GM12872 (cell line): ENCODE data around the gene PARD6A.

Experiments
- TF ChIP-seq, protein P1 (sequence below): IDR thresholded peaks from 3 replicates; pipeline ENCODE4 v1.5.1; 2011; ENCODE audit warnings: low read depth, mild to moderate bottlenecking, low read length, moderate library complexity; ENCODE audit not compliant: insufficient read depth

Gene PARD6A

GRCh38 chr16:67669499-67670101 is 8.8 kb downstream of the PARD6A start:
- TF ChIP-seq, protein P1, sequence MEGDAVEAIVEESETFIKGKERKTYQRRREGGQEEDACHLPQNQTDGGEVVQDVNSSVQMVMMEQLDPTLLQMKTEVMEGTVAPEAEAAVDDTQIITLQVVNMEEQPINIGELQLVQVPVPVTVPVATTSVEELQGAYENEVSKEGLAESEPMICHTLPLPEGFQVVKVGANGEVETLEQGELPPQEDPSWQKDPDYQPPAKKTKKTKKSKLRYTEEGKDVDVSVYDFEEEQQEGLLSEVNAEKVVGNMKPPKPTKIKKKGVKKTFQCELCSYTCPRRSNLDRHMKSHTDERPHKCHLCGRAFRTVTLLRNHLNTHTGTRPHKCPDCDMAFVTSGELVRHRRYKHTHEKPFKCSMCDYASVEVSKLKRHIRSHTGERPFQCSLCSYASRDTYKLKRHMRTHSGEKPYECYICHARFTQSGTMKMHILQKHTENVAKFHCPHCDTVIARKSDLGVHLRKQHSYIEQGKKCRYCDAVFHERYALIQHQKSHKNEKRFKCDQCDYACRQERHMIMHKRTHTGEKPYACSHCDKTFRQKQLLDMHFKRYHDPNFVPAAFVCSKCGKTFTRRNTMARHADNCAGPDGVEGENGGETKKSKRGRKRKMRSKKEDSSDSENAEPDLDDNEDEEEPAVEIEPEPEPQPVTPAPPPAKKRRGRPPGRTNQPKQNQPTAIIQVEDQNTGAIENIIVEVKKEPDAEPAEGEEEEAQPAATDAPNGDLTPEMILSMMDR, result no peak

DNA sequence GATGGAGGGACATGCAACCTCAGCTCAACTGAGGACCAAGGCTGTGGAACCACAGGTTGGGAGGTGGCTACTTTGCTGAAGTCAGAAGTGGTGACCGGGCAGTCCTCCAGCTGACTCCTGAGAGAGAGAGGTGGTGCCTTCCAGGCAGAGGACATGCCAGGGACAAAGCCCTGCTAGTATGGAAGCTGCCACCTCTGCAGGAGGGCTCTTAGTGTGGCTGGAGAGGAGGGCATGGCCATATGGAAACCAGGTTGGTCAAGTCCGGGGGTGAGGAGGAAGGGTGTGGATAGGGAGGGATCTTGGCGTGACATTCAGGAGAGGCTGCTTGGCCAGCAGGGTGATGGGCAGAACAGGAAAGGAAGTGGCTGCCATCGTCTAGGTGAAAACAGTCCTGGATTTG is 11.5 kb downstream of the PARD6A start:
- TF ChIP-seq, protein P1, result no peak

DNA sequence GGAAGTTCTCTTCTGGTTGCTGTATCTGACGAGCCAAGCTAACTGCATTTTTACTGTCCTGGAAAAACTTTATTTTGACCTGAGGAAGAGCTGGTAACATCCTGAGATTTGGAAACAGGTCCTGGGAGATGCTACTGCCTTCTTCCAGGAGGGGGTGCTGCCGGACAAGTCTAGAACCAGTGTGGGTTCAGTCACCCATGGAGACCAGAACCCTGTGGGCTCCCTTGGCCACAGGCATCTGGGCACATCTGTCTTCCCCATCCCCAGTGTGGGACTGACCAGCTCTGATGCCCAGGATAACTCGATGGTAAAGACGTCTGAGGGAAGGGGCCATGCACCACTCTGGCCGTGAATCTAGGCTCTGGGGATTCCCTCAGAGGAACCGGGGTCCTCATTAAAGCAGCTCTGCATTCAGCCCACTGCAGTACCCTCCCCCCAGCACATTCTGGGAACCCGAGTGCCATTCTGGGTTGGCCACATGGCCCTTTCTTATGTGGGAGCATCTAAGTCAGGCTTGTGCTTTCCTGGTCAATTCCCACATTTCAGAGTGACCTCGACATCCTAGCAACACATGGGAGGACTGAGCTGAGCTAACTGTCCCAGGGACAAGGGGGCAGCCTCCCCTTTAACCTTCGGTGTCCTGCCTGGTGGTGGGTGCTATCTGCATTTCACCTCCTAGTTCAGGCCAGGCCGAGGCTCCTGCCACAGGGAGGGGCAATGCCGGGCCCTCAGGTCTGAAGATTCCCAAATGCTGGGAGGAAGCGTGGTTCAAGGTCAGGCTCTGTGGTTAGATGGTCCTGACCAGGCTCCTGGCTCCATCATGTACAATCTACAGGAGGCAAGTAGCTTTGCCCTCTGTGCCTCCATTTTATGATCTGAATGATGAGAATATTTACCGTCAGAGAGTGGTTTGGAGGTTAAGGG is 12.2 kb downstream of the PARD6A start:
- TF ChIP-seq, protein P1, result peak; percentile 91

DNA sequence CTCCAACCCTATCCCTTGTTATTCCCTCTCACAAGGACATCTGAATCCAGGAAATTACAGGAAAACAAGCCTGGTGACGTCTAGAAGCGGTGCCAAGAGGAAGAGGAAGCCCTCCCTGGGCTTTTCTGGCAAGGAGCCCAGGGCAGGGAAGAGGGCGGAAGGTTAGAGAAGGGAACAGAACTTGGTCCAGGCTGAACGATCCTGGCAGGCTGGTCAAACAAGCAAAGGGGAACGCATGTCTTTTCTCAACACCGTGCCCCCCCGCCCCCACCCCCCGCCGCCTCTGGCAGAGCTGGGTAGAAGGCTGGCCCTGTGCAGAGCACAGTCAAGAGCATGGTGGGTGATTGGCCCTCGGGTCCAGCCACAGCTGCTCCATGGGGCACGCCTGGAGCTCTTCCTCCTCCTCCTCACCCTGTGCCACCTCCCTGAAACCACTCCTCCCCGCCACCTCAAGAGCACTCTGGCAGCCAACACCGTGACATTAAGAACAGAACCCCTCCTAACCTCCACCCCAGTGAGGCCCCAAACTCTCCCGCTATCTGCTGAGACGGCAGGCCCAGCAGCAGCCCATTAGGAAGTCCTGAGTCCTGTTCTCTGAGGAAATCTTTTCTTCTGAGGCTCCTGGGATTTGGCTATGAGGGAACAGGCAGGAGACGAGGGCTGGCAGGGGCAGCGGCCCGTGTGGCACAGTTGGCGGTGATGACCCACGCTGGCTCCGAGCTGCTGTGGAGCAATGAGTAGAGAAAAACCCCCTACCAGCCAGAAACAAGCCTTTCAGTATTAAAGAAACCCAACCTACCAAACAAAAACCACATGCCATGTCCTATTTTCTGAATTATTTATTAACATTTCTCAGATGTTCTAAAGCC is 13.2 kb downstream of the PARD6A start:
- TF ChIP-seq, protein P1, result no peak

DNA sequence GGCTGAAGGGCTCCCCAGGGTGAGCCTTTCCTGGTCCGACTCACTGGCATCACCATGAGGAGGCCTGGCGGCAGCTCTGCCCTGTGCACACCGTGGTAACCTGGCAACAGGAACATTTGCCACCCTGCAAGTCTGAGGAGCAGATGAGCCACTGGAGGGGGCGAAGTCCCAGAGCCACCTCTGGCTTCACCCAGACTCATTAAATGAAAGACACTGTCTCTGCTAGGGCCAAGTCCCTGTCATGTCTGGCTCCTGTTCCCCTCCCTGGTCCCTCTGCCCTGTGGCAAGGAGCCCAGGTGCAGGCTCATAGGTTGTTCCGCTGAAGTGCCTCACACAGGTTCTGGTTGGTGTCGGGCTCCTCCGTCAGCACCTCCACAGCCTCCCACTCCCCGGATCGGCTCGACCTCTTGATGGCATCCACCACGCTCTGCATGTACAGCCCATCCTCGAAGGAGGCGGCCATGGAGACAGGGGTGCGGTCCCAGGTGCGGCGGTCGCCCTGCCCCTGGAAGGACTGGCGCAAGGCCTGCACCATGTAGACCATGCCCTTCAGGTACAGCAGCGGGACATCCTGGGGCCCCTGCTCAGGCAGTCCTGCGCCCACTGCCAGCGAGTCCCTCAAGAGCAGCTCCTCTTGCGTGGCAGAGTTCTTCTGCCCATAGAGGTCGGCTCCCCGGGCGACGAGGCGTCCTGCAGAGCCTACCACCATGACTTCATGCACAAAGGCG is 14.3 kb downstream of the PARD6A start:
- TF ChIP-seq, protein P1, result no peak

DNA sequence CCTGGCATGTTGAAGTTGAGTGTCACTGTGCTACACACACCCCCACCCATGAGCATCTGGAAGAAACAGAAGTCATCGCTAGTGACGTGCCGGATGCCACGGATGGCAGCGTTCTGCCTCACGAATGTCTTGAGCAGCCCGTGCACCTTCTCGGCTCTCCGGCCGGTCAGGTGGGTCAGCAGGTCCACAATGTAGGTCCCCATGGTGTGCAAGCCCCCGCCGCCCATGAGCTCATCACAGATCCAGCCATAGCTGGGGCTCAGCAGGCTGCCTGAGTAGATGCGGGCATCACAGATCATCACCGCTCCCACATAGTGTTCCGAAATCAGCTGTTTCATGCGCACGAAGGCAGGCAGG is 14.8 kb downstream of the PARD6A start:
- TF ChIP-seq, protein P1, result no peak
